Body of pancreas (tissue), 4 donors: ENCODE measurements around the gene TRMT61A. TPM values are rescaled to one million over a fixed set of nuclear protein-coding genes. Genes with fewer than 3 reads are reported as not detected.

ENCODE experiments used
- ATAC-seq: fragments of 150-250 bp; one replicate; pipeline ENCODE4 v1.9.1; 2016
- DNase-seq, 4 donors: peaks; one replicate each; pipeline ENCODE4 v3.0.0-alpha.2; 2019
- H3K27ac ChIP-seq, 4 donors: fragments of 200-600 bp; sonication (generic); 1 replicate in 3 of 4; 2 replicates in 1 of 4; pipeline versions ENCODE4 v1.5.1 to v1.6.1; 2016 to 2019; ENCODE audit warnings: mild to moderate bottlenecking in 1 of 4, mixed read lengths in 1 of 4, moderate library complexity in 1 of 4
- H3K27me3 ChIP-seq, 2 donors: fragments of 200-600 bp; sonication (generic); one replicate each; pipeline ENCODE4 v1.6.0; 2016; ENCODE audit warnings: mild to moderate bottlenecking in 1 of 2
- H3K36me3 ChIP-seq, 2 donors: fragments of 200-600 bp; sonication (generic); replicated peaks in 1 of 2; 2 replicates each; pipeline ENCODE4 v1.5.1; 2016; ENCODE audit warnings: low read depth in 2 of 2; ENCODE audit not compliant: insufficient read depth in 1 of 2
- H3K4me1 ChIP-seq: fragments of 200-600 bp; sonication (generic); one replicate; pipeline ENCODE4 v1.6.0; 2016
- H3K4me3 ChIP-seq, 2 donors: fragments of 200-600 bp; sonication (generic); 1 replicate in 1 of 2; 2 replicates in 1 of 2; pipeline ENCODE4 v1.5.1; 2016 to 2019
- H3K9me3 ChIP-seq, 3 donors: fragments of 200-600 bp; sonication (generic); 1 replicate in 2 of 3; 2 replicates in 1 of 3; pipeline ENCODE4 v1.5.1; 2016
- POLR2A ChIP-seq, 3 donors: fragments of 450-650 bp; IDR thresholded peaks; one replicate each; pipeline ENCODE4 v1.6.1; 2016; ENCODE audit warnings: antibody characterized with exemption in 3 of 3, mild to moderate bottlenecking in 2 of 3
- WGBS, 2 donors: methylation state at CpG; one replicate each; pipeline ENCODE4 v1.1.5; 2017; 5-methylcytosine and 5-hydroxymethylcytosine counted together
- intact Hi-C: fragments of 100-400 bp; cut with DNase I; formaldehyde crosslinking; loops from one replicate; pipeline ENCODE4 v1.15.1; 2023
- total RNA-seq, 2 donors: library from RNA; depleted of rRNA; stranded (reverse); fragments of >200 nt; gene quantifications; one replicate each; pipeline ENCODE4 v1.1.0, GENCODE V29; 2016
- TF ChIP-seq, protein P1 (sequence below), 7 experiments: fragments of 450-650 bp in 4 of 7; fragments of 200-600 bp in 3 of 7; sonication (generic) in 3 of 7; IDR thresholded peaks; one replicate each; pipeline ENCODE4 v1.5.1; 2016 to 2019; ENCODE audit warnings: antibody characterized with exemption in 7 of 7

TRMT61A gene
- total RNA-seq, 2 donors from 2014 or later = 7.9 to 10.4 TPM

DNA sequence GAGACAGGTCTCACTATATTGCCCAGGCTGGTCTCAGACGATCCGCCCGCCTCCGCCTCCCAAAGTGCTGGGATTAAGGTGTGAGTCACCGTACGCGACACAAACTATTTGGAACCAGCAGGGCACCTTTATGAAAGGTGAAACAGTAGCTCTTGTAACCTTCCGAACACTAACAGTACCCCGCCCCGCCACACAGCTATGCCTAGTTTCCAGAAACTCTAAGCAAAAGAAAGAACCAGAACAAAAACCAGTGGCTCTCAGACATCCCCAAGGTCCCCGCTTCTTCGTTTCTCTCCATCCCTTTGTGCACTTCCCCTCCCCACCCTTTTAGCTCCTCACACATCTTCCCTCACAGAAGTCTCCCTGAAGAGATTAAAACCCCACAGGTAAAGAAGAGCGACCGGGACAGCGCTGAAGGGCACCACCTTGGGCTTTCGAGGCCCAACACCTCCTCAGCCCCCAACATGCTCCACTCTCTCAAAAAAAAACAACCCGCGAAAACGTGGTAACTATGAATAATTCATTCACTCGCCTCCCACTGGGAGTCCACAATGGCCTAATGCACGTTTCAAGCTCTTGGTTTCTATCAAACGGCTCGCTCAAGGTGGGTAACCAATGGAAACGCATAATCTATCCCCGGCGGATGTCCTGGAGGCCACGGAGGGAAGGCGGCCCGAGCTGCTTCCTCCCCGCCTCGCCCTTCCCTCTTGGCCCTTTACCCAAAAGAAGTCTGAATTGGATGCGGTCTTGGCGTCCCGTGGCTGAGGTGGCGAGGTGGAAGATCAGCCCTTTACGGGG lies 32.6 kb downstream of the TRMT61A start:
- TF ChIP-seq POLR2A (IDR thresholded peaks at IDR 0.05) = no peak
- TF ChIP-seq, protein P1, sequence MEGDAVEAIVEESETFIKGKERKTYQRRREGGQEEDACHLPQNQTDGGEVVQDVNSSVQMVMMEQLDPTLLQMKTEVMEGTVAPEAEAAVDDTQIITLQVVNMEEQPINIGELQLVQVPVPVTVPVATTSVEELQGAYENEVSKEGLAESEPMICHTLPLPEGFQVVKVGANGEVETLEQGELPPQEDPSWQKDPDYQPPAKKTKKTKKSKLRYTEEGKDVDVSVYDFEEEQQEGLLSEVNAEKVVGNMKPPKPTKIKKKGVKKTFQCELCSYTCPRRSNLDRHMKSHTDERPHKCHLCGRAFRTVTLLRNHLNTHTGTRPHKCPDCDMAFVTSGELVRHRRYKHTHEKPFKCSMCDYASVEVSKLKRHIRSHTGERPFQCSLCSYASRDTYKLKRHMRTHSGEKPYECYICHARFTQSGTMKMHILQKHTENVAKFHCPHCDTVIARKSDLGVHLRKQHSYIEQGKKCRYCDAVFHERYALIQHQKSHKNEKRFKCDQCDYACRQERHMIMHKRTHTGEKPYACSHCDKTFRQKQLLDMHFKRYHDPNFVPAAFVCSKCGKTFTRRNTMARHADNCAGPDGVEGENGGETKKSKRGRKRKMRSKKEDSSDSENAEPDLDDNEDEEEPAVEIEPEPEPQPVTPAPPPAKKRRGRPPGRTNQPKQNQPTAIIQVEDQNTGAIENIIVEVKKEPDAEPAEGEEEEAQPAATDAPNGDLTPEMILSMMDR (IDR thresholded peaks at IDR 0.05) = no peak
- no peak for ATAC-seq
- Histone ChIP-seq H3K9me3 (no peaks in the 10 kb centered on the region), H3K36me3 (peaks cover 0 to 3% of the 10 kb centered on the region in 2 donors), H3K27me3 (no peaks in the 10 kb centered on the region), H3K4me1 (peaks cover 66% of the 10 kb centered on the region), H3K27ac (peak overlapping the region; percentile 81 to 99 (median 94)), H3K4me3 (peak overlapping the region; percentile 88 to 100)
- WGBS, 2 donors = 4 to 7% methylated on average over 16 to 36 of the region's 36 CpGs
- intact Hi-C loops = no loop called here
- DNase-seq = peak in 1 of 4 donors; percentile 25

DNA sequence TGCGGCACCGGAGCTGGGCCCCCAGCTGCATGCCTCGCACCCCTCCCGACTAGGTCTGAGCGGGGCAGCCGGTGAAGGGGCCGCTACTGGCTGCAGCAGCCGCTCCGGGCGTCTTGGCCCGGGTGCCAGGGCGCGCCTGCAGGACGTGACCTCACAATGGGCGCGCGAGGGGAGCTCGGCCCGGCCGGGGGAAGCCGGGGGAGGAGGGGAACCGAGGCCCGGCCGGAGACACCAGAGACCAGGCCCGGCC lies 33.1 kb downstream of the TRMT61A start:
- peak overlapping the region; percentile 81 to 99 (median 94) for H3K27ac ChIP-seq
- peaks cover 0 to 3% of the 10 kb centered on the region in 2 donors for H3K36me3 ChIP-seq
- peak overlapping the region; percentile 88 to 100 for H3K4me3 ChIP-seq
- WGBS, 2 donors = 0% methylated on average over 4 to 25 of the region's 25 CpGs
- no peak for DNase-seq
- intact Hi-C loops = no loop called here
- no peaks in the 10 kb centered on the region for H3K27me3 ChIP-seq
- TF ChIP-seq, protein P1 (IDR thresholded peaks at IDR 0.05) = no peak
- no peak for TF ChIP-seq POLR2A (IDR thresholded peaks at IDR 0.05)
- ATAC-seq = no peak
- peaks cover 63% of the 10 kb centered on the region for H3K4me1 ChIP-seq
- no peaks in the 10 kb centered on the region for H3K9me3 ChIP-seq

DNA sequence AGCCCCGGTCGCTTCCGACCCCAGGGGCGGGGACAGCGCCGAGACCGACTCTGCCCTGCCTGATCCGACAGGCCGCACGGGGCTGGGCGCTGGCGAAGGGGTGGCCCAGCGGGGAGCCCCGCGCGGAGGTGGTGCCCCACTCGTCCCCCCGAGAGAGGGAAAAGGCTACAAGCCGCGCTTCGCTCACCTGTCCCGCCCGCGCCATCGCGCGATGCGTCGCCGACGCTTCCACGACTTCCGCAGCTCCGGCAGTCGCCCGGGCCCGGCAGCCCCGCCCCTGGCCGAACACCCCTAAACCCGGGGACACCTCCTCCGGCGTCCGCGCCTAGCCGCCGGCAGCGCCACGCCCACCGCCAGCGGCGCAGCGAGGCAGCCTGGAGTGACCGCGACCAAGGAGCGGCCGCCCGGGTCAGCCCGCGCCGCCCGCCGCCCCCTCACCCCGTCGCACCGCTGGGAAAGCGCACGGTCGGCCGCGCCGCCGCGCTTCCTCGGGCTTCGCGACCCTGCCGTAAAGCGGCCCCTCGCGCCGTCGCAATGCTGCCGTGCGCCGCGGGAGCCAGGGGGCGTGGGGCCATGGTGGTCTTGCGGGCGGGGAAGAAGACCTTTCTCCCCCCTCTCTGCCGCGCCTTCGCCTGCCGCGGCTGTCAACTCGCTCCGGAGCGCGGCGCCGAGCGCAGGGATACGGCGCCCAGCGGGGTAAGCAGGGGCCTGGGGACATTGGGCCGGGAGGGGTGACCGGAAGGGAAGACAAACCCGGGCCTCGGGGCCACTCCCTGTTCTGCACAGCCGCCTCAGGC lies 33.6 kb downstream of the TRMT61A start, which contains the start of the genes BAG5 and COA8:
BAG5 (minus strand) TSS at position 229 of the 797 bp plus-strand sequence. CDS start 1,493 bp downstream, outside the sequence.
COA8 (plus strand) TSS at position 532 of the 797 bp plus-strand sequence; CDS start at position 574, 42 bp downstream.
- Histone ChIP-seq H3K9me3 (no peaks in the 10 kb centered on the region), H3K4me3 (peak within 1 kb of the TSS; percentile 88 to 100), H3K4me1 (peaks cover 58% of the 10 kb centered on the region), H3K27me3 (no peaks in the 10 kb centered on the region), H3K36me3 (peaks cover 0 to 3% of the 10 kb centered on the region in 2 donors), H3K27ac (peak within 1 kb of the TSS; percentile 81 to 99 (median 94))
- TF ChIP-seq, protein P1 (IDR thresholded peaks at IDR 0.05) = peak in 2 of 7 experiments; percentile 24 to 25
- TF ChIP-seq POLR2A (IDR thresholded peaks at IDR 0.05) = peak; percentile 65 to 85 (median 82)
- DNase-seq (peak; percentile 82 to 87 (median 84)), ATAC-seq (peak; percentile 90)
- 1% methylated on average over 84 of the region's 109 CpGs; no CpG with 5 or more reads in 1 of the 2 donors for WGBS, 2 donors
- intact Hi-C loops = no loop called here

DNA sequence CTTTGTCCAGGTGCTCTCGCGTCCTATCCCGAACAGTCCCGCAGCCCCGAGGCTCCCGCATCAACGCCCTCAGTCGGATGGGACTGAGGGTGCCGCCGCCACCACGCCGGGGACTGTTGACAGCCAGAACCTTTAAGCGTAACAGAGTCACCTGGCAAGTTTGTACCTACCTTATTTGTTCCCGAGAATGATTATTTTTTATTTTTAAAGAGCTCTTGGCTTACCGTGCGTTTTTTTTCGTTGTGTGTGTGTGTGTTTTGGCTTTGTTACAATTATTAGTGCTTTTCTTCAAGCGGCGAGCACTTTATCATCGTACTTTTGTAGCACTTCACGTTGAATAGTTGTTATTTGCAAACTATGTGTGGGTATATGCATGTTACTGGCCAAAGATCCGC lies 34.2 kb downstream of the TRMT61A start:
- H3K36me3 ChIP-seq = peaks cover 0 to 3% of the 10 kb centered on the region in 2 donors
- ATAC-seq (no peak), DNase-seq (no peak)
- WGBS, 2 donors = 0 to 1% methylated on average over 22 of the region's 22 CpGs
- peak overlapping the region; percentile 81 to 99 (median 94) for H3K27ac ChIP-seq
- intact Hi-C loops = no loop called here
- no peaks in the 10 kb centered on the region for H3K27me3 ChIP-seq
- TF ChIP-seq, protein P1 (IDR thresholded peaks at IDR 0.05) = no peak
- no peak for TF ChIP-seq POLR2A (IDR thresholded peaks at IDR 0.05)
- no peaks in the 10 kb centered on the region for H3K9me3 ChIP-seq
- peak overlapping the region; percentile 88 to 100 for H3K4me3 ChIP-seq
- peaks cover 52% of the 10 kb centered on the region for H3K4me1 ChIP-seq
